NCI-H345 (cell line): ENCODE measurements around the gene OTOGL.

ENCODE experiments used
- DNase-seq: peaks from one replicate; lab custom pipeline; 2025; lab: John Stamatoyannopoulos, UW

Gene OTOGL

GRCh38 chr12:80359703-80360102 is 260.4 kb downstream of the OTOGL start:
- no peak for DNase-seq

DNA sequence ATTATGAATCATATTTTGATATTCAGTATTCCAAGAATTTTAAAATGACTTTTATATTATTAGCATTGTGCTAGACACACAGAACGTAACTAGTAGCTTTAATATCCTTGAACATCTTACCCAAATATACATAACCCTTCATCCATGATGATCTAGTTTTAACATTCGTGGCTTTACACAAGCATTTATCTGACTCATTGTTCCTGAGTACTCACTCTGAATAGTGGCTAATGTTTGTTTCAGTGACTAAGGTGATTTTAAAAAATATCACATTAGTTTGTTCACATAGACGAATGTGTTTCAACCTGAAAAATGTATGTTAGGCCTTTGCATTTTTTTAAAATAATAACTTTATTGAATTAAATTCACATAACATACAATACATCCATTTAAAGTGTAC is 264.7 kb downstream of the OTOGL start:
- DNase-seq: no peak

- peak; percentile 64 for DNase-seq
Observed at GRCh38 chr12:80373666-80374065, 274.3 kb downstream of the OTOGL start.

GRCh38 chr12:80374615-80375014 is 275.3 kb downstream of the OTOGL start:
- no peak for DNase-seq

DNA sequence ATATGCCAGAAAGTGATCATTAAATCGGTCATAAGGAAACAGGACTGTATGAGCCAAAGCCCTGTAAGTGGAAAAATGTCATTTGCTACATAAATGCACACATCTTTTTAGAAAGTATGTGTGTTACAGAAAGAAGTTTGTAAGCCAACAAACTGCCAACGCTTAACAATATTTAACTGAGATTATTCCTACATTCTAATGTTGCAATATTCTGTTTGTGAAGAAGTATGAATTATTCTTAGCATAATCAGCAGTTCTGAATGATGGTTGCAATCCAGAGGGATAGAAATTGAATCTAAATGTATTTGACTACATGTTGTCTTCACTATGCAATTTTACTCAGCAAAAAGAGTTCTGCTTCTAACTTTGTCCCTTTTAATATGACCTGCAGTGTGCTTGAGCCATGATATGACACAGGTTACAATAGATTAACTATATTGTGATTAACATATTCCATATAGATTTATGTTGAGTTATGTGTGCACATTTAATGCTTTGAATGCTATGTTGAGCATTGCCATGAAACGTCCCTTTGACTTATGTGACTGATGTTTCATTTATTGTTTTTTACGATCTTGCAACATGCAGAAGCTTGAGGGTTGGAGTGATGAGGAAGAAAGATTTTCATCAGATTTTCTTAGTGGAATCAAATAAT is 277.9 kb downstream of the OTOGL start:
- DNase-seq: no peak

DNA sequence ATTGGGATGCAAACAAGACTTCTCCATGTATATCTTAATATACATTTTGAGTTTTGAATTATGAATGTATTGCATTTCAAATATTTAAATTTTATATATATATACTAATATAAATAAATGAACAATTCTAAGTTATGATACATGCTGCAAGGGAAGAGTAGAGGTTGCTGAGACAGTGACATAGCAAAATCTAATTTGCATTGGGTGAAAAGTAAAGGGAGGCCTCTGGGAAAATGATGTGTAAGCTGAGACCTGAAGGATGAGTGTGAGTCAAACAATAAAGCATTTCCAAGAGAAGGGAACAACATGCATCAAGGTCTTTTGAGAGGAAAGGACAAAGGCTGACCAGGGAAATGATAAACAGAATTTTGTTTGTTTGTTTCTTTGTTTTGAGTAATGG is 281.8 kb downstream of the OTOGL start:
- DNase-seq: no peak

- no peak for DNase-seq
Observed at GRCh38 chr12:80382254-80382653, 282.9 kb downstream of the OTOGL start.

GRCh38 chr12:80400571-80400991 is 301.2 kb downstream of the OTOGL start:
- DNase-seq: no peak

- DNase-seq: no peak
Observed at GRCh38 chr12:80401191-80401590, 301.9 kb downstream of the OTOGL start.

DNA sequence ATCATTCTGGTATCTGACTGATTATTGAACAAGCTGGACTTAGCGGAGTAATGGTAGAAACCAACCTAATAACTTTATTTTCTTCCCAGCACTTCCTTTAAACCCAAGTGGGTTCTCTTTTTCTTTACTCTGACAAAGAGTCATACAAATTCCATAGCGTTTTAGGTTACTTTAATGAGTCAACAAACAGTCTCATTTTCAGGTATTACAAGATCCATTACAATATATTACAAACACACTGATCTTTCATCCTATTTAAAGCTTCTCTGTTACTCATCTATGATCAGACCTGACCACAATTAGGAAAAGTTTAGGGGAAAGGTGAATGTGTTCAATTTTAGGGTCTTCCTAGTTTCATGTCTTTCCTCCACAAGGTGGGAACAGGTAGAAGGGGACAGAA is 305.3 kb downstream of the OTOGL start:
- no peak for DNase-seq

DNA sequence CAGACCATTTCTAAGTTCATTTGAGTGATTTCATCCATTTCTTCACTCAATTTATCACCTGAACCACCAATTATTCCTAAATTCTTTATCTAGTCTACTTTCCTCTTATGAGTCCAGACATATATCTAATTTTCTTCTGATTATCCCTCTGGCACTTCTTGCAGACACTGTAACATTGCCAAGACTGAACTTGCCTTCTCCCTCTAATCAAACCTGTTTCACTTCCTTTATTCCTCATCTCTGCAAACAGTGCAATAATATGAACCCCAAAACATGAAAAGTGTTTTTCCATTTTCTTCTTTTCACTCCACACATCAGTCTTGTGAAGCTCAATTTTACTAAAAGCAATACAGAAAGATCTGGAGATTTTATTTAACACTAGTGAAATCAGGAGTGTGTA is 306.9 kb downstream of the OTOGL start:
- DNase-seq: no peak

GRCh38 chr12:80411787-80412186 is 312.4 kb downstream of the OTOGL start:
- DNase-seq: no peak

- DNase-seq: peak; percentile 62
Observed at GRCh38 chr12:80412343-80412953, 313.1 kb downstream of the OTOGL start.

DNA sequence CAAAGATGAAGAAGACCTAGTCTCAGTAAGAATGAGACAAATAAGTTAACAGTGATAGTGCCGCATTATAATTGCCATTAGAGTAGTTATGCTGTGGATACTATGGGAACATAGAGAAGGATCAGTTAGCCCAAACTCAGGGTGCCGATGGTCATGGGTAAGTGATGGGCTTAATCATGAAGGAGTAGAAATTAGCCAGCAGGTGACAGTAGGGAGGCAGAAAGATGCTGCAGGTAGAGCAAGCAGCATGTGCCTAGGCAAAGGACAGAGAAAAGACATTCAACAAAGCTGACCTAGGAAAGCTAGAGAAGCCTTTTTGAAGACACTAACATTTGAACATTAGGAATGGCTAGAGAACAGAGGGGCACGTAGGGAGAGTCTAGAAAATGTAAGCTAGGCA is 314.1 kb downstream of the OTOGL start:
- no peak for DNase-seq

- DNase-seq: no peak
Observed at GRCh38 chr12:80415466-80415865, 316.1 kb downstream of the OTOGL start.

GRCh38 chr12:80419644-80420043 is 320.3 kb downstream of the OTOGL start:
- no peak for DNase-seq

GRCh38 chr12:80420075-80420474 is 320.7 kb downstream of the OTOGL start:
- DNase-seq: no peak

DNA sequence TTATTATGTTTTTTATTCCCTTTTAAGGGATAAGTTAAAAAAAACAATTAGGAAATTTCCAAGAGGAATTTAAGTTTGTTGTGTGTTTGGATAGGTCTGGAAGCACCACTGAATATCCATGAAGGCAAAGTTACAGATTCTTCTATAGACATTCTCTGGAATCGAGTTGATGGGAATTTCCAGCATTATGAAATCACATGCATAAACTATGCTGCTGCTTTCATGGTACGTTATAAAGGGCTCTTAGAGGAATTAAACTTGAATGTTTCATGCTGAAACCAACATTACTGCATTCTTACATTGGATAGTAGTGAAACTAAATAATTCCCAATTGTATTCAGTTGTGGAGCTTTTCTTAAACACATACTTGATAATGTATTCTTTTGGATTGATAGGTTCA is 323.2 kb downstream of the OTOGL start:
- no peak for DNase-seq
